Activated CD8-positive, alpha-beta T cell treated with anti-CD3 and anti-CD28 coated beads for 36 hours (primary cell): ENCODE data around the gene SASH3. TPM values are rescaled to one million over a fixed set of nuclear protein-coding genes. Genes with fewer than 3 reads are reported as not detected.

Experiments
- ATAC-seq: fragments of 200-7000 bp; cut with Tn5 transposase; one replicate; pipeline ENCODE4 v1.10.0; 2021; ENCODE audit warnings: mild to moderate bottlenecking, moderate library complexity
- CTCF ChIA-PET: fragments of 350-600 bp; sonication (Branson Sonifier 250); formaldehyde crosslinking; loops from one replicate; lab custom pipeline; 2021; ENCODE audit warnings: antibody characterized with exemption; lab: Charles Lee
- POLR2A ChIA-PET: fragments of 350-600 bp; sonication (Branson Sonifier 250); formaldehyde crosslinking; loops from one replicate; lab custom pipeline; 2021; ENCODE audit warnings: antibody characterized with exemption; lab: Charles Lee
- DNase-seq: peaks from one replicate; pipeline ENCODE4 v3.0.0-alpha.2; 2020
- H3K27ac Mint-ChIP-seq: one replicate; pipeline ENCODE4 v1.8.0; 2021; ENCODE audit warnings: mild to moderate bottlenecking, mixed read lengths
- H3K27me3 Mint-ChIP-seq: one replicate; pipeline ENCODE4 v1.8.0; 2021; ENCODE audit warnings: mixed read lengths
- H3K36me3 Mint-ChIP-seq: one replicate; pipeline ENCODE4 v1.8.0; 2021; ENCODE audit warnings: low read depth, mixed read lengths
- H3K4me1 Mint-ChIP-seq: one replicate; pipeline ENCODE4 v1.8.0; 2021; ENCODE audit warnings: low read depth, mixed read lengths
- H3K4me3 Mint-ChIP-seq: one replicate; pipeline ENCODE4 v1.8.0; 2021; ENCODE audit warnings: mild to moderate bottlenecking, moderate library complexity, mixed read lengths
- H3K9me3 Mint-ChIP-seq: one replicate; pipeline ENCODE4 v1.8.0; 2021; ENCODE audit warnings: mixed read lengths
- CTCF ChIP-seq: fragments of 200-600 bp; IDR thresholded peaks from one replicate; pipeline ENCODE4 v1.8.0; 2022; ENCODE audit warnings: antibody characterized with exemption, mild to moderate bottlenecking
- intact Hi-C: fragments of 100-400 bp; cut with micrococcal nuclease; formaldehyde crosslinking; loops from one replicate; pipeline ENCODE4 v1.10.0; 2022
- total RNA-seq, 2 experiments: library from RNA; stranded (reverse); gene quantifications; one replicate each; pipeline ENCODE4 v1.2.3, GENCODE V29; 2021

Gene SASH3
- total RNA-seq, 2 experiments from 2014 or later = 117 to 123 TPM

GRCh38 chrX:129755779-129756650, 23.7 kb upstream of the SASH3 start:
- H3K27ac Mint-ChIP-seq = peak overlapping the region; percentile 82
- ChIA-PET CTCF (interaction anchor here (0.6 to 4.2 kb wide), 19 partner anchors 10 to 170 kb away, joined by 3 to 26 read pairs (median 4); no protein-coding TSS in a partner anchor), POLR2A (interaction anchor here (0.6 to 2.0 kb wide), 8 partner anchors 11 to 67 kb away, joined by 3 to 19 read pairs (median 3); partner anchors contain the start of gene SASH3)
- peak; percentile 50 for ATAC-seq
- no peak for TF ChIP-seq CTCF
- peak overlapping the region; percentile 64 for H3K4me3 Mint-ChIP-seq
- peak; percentile 48 for DNase-seq
- no peaks in the 10 kb centered on the region for H3K9me3 Mint-ChIP-seq
- intact Hi-C loops = loop anchor here (10.0 kb wide), 1 partner anchor 69 kb away; no protein-coding TSS in a partner anchor
- no peaks in the 10 kb centered on the region for H3K27me3 Mint-ChIP-seq
- H3K4me1 Mint-ChIP-seq = peaks cover 58% of the 10 kb centered on the region
- H3K36me3 Mint-ChIP-seq = no peaks in the 10 kb centered on the region

GRCh38 chrX:129759576-129760061, 20.1 kb upstream of the SASH3 start:
- ChIA-PET POLR2A (interaction anchor here (0.8 to 3.7 kb wide), 8 partner anchors 10 to 36 kb away, joined by 3 to 36 read pairs (median 5); partner anchors contain the start of genes SASH3 and XPNPEP2), CTCF (interaction anchor here (0.6 to 2.3 kb wide), 9 partner anchors 8 to 147 kb away, joined by 3 to 12 read pairs (median 4); partner anchors contain the start of gene APLN)
- intact Hi-C loops = loop anchor here (10.0 kb wide), 1 partner anchor 65 kb away; no protein-coding TSS in a partner anchor
- Mint-ChIP-seq H3K27ac (peak overlapping the region; percentile 85), H3K9me3 (no peaks in the 10 kb centered on the region), H3K36me3 (no peaks in the 10 kb centered on the region), H3K4me3 (peak overlapping the region; percentile 19), H3K4me1 (peaks cover 61% of the 10 kb centered on the region), H3K27me3 (no peaks in the 10 kb centered on the region)
- no peak for TF ChIP-seq CTCF
- DNase-seq (peak; percentile 77), ATAC-seq (peak; percentile 75)

GRCh38 chrX:129760155-129760554, 19.6 kb upstream of the SASH3 start:
- intact Hi-C loops = no loop called here
- no peaks in the 10 kb centered on the region for H3K27me3 Mint-ChIP-seq
- H3K27ac Mint-ChIP-seq = peak overlapping the region; percentile 85
- POLR2A ChIA-PET = interaction anchor here (0.7 to 3.7 kb wide), 7 partner anchors 9 to 163 kb away, joined by 3 to 36 read pairs (median 4); partner anchors contain the start of gene SASH3
- no peaks in the 10 kb centered on the region for H3K9me3 Mint-ChIP-seq
- peaks cover 56% of the 10 kb centered on the region for H3K4me1 Mint-ChIP-seq
- ATAC-seq (peak; percentile 1), DNase-seq (no peak)
- TF ChIP-seq CTCF = no peak
- CTCF ChIA-PET = interaction anchor here (0.6 to 2.3 kb wide), 7 partner anchors 8 to 105 kb away, joined by 3 to 12 read pairs (median 5); partner anchors contain the start of gene APLN
- no peak overlapping the region for H3K4me3 Mint-ChIP-seq
- H3K36me3 Mint-ChIP-seq = no peaks in the 10 kb centered on the region

- ATAC-seq = no peak
- intact Hi-C loops = no loop called here
- peaks cover 51% of the 10 kb centered on the region for H3K4me1 Mint-ChIP-seq
- H3K27ac Mint-ChIP-seq = peak overlapping the region; percentile 85
- H3K4me3 Mint-ChIP-seq = no peak overlapping the region
- CTCF ChIA-PET = no interaction called here
- H3K9me3 Mint-ChIP-seq = no peaks in the 10 kb centered on the region
- TF ChIP-seq CTCF = no peak
- POLR2A ChIA-PET = interaction anchor here (3.7 kb wide), 1 partner anchor 20 kb away, joined by 36 read pairs; the partner anchor contains the start of gene SASH3
- DNase-seq = no peak
- no peaks in the 10 kb centered on the region for H3K36me3 Mint-ChIP-seq
- no peaks in the 10 kb centered on the region for H3K27me3 Mint-ChIP-seq
Measured at GRCh38 chrX:129760981-129761380, 18.8 kb upstream of the SASH3 start.
